GM12891 (cell line): Measurements from ENCODE around the gene CDK14.

ENCODE experiments used
- DNase-seq: peaks from one replicate; pipeline ENCODE4 v3.0.0; 2011; ENCODE audit warnings: low spot score; ENCODE audit not compliant: insufficient read length
- FAIRE-seq: peaks from 2 replicates; lab custom pipeline; 2011; peaks lifted over from hg19 to GRCh38; lab: Jason Lieb, UNC
- PAX5 ChIP-seq: IDR thresholded peaks from 2 replicates; pipeline ENCODE4 v1.6.1; 2011; ENCODE audit warnings: low read length, moderate library complexity, mild to moderate bottlenecking; ENCODE audit not compliant: insufficient read depth, severe bottlenecking
- POLR2A ChIP-seq: IDR thresholded peaks from 2 replicates; pipeline ENCODE4 v1.6.1; 2011; ENCODE audit warnings: low read depth, low read length, control low read depth
- POLR2AphosphoS5 ChIP-seq: IDR thresholded peaks from 2 replicates; pipeline ENCODE4 v1.6.1; 2011; ENCODE audit warnings: low read depth, low read length, control low read depth
- POU2F2 ChIP-seq: IDR thresholded peaks from 2 replicates; pipeline ENCODE4 v1.6.1; 2011; ENCODE audit warnings: low read depth, mild to moderate bottlenecking, control low read depth, low read length, moderate library complexity
- SPI1 ChIP-seq: IDR thresholded peaks from 2 replicates; pipeline ENCODE4 v1.6.1; 2011; ENCODE audit warnings: low read depth, low read length, control low read depth
- TAF1 ChIP-seq: IDR thresholded peaks from 2 replicates; pipeline ENCODE4 v1.6.1; 2011; ENCODE audit warnings: low read depth, low read length, control low read depth

CDK14 gene

DNA sequence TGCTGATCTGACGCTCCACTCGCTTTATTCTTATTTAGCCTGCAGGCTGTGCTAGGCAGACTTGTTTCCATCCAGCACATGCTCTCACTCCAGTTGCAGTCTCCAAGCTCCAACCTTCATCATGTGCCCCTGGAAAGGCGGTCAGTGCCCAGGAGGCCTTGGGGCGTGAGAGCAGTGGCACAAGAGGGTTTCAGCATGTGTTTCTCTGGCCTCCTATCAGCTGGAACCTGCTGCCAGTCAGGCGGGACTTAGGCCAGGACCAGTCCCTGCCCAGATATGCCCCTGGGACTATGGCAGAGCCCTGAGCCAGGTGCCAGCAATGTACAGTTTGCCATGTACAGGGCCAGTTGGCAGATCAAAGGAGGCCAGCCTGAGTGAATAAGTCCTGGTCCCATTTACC lies 337.9 kb downstream of the CDK14 start:
- FAIRE-seq: peak; percentile 28
- TF ChIP-seq PAX5 (no peak), POLR2AphosphoS5 (no peak), POLR2A (no peak), POU2F2 (no peak), TAF1 (no peak), SPI1 (no peak)
- DNase-seq: no peak

DNA sequence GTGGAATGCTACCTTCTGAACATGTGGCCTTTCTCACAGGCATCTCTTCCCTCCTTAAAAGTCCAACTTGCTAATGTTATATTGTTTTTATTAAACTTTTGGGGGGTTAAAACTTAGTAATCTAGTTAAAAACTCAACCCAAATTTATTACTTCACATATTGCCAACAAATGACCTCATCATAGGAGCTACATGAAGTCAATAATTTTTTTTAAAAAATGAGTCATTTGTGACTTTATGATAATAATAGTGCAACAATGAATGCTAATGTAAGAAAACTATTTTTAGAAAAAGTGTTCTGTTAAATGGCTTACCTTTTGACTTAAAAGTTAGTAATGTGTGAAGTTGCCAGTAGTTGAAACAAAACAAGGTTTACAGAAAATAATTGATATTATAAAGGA lies 342.2 kb downstream of the CDK14 start:
- DNase-seq: no peak
- no peak for TF ChIP-seq POLR2AphosphoS5
- TF ChIP-seq PAX5: no peak
- TF ChIP-seq POU2F2: no peak
- no peak for TF ChIP-seq POLR2A
- no peak for TF ChIP-seq SPI1
- no peak for TF ChIP-seq TAF1
- no peak for FAIRE-seq

DNA sequence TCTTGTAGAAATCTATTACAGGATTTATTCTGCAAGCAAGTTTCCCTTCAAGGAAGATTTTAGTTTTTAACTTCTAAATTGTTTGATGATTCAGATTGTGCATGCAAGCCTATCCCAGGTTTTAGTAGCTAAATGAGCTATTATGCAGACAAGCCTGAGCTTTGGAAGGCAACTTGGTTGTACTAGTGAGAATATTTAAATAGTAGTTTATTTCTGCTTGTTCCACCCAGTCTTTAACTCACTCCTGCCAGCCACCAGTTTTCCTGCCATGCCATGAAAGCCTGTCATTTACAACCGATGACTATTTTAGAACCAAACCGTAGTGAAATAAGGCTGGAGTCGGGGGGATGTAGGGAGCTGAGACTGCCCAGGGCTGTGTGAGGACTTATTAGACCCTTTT lies 343.5 kb downstream of the CDK14 start:
- no peak for FAIRE-seq
- DNase-seq: no peak
- TF ChIP-seq POU2F2 (no peak), SPI1 (no peak), POLR2AphosphoS5 (no peak), TAF1 (no peak), POLR2A (no peak), PAX5 (no peak)

DNA sequence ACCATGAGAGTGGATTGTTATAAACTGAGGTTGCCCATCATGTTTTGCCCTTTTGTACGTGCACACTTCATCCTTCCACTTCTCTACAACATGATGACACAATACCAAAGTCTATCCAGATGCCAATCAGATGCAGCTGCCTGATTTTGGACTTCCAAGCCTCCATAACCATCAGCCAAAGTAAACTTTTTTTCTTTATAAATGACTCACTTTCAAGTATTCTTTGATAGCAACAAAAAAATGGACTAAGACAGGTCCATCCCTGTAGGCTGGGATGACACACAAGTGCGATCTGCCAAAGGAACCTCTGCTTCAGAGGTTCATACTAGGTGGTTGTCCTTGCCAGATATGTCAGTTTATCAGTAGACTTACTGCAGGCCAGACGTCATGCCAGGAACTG lies 347.9 kb downstream of the CDK14 start:
- DNase-seq: no peak
- TF ChIP-seq POU2F2: no peak
- TF ChIP-seq POLR2A: no peak
- TF ChIP-seq SPI1: no peak
- TF ChIP-seq TAF1: no peak
- no peak for FAIRE-seq

DNA sequence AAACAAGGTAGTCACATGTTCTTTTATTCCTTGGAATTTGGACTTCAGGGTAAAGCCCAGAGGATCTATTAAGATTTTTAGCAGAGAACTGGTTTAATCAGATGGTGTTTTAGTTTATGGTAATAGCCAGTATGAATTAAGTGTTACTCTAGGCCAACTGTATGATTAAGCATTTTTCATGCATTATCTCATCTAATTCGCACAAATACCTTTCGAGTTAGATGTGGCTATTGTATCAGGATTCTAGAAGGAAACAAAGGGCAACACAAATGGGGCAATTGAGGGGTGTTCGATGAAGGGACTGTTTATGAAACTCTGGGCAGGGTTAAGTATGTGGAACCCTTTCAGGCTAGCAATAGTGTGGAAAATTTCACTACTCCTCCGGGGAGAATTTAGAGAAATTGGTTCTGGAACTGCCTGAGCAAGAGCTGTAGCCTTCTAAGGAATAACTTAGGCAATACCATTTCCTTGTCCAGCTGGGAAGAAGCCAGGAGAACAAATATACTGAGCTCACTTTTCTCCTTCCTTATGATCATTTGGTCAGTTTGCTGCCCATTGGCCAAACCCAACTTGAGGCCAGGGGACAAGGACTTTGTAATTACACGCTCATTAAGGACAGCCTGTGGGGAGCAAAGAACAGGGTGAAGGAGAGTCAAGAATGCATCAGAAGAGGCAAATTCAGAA lies 349.1 kb downstream of the CDK14 start:
- DNase-seq: no peak
- TF ChIP-seq TAF1: no peak
- TF ChIP-seq POU2F2: no peak
- TF ChIP-seq SPI1: no peak
- TF ChIP-seq POLR2AphosphoS5: no peak
- no peak for TF ChIP-seq POLR2A
- no peak for TF ChIP-seq PAX5
- FAIRE-seq: no peak

DNA sequence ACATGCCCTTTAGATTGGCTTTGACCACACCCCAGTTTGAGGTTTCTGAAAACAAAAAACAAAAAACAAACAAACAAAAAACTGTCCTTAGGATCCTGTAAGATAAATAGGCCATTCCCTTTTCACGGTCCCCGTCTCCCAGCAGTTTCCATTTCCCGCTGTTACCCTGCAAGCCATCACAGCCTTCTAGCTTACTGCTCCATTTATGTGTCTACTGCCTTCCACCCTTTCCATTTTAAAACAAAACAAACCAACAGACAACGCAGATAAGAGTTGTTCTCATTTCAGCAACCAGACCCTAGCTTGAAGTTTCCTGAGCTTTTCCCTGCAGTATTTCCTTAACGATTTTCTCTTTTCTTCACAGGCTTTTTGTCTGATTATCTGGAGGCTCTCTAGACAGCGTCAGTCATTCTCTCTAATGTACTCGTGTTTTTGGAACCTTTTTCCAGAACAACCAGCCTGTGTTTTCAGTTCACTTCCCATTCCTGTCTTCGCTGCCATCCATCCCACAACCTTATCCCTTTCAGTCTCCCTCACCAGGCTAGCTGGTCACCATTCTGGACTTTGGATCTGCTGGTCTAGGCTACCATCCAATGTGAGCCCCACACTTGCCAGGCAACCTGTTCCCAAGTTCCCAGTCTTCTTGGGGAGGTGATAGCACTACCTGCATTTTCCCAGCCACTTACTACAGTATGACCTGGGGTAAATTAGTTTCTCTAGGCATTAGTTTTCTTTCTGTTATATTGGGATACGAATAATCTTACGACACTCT lies 350.8 kb downstream of the CDK14 start:
- FAIRE-seq (peak; percentile 16), DNase-seq (no peak)
- TF ChIP-seq TAF1 (no peak), PAX5 (no peak), SPI1 (no peak), POLR2A (no peak), POU2F2 (no peak), POLR2AphosphoS5 (no peak)

DNA sequence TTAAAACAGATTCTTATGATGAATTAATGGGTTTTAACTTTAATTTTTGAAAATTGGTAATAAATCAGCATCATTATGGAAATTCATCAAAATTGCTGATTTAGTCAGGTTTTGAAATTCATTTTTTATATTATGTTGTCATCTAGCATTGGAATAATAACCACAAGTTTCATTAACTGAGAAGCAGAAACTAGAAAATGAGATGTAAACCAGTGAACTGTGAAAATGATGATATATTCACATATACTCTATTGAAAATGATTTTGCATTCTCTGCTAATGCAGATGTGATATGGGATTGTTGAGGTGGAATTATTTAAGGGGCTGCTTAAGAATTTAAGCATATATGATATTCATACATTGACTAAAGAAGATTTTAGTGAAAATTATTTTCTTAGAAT lies 352.0 kb downstream of the CDK14 start:
- FAIRE-seq (no peak), DNase-seq (no peak)
- TF ChIP-seq TAF1 (no peak), SPI1 (no peak), POU2F2 (no peak), PAX5 (no peak), POLR2AphosphoS5 (no peak), POLR2A (no peak)

DNA sequence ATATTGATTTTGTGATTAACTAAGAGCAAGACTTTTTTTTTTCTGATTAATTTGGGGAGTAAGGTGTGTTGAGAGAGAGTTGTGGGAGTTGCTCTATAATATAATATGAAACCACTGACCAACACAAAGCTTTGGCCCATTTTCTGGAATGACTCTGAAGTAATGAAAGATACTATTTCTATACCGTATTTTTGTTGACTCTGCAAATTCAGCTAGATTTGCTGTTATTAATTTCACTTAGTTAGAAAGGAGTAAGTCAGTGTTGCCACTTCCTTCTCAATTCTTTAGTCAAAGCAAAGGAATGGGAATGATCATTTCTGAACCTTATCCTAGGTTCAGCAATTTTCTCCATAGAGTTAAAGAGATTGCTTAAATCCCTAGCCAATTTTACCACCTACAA lies 355.1 kb downstream of the CDK14 start:
- FAIRE-seq (no peak), DNase-seq (no peak)
- TF ChIP-seq POLR2AphosphoS5 (no peak), POU2F2 (no peak), PAX5 (no peak), SPI1 (no peak), TAF1 (no peak), POLR2A (no peak)

DNA sequence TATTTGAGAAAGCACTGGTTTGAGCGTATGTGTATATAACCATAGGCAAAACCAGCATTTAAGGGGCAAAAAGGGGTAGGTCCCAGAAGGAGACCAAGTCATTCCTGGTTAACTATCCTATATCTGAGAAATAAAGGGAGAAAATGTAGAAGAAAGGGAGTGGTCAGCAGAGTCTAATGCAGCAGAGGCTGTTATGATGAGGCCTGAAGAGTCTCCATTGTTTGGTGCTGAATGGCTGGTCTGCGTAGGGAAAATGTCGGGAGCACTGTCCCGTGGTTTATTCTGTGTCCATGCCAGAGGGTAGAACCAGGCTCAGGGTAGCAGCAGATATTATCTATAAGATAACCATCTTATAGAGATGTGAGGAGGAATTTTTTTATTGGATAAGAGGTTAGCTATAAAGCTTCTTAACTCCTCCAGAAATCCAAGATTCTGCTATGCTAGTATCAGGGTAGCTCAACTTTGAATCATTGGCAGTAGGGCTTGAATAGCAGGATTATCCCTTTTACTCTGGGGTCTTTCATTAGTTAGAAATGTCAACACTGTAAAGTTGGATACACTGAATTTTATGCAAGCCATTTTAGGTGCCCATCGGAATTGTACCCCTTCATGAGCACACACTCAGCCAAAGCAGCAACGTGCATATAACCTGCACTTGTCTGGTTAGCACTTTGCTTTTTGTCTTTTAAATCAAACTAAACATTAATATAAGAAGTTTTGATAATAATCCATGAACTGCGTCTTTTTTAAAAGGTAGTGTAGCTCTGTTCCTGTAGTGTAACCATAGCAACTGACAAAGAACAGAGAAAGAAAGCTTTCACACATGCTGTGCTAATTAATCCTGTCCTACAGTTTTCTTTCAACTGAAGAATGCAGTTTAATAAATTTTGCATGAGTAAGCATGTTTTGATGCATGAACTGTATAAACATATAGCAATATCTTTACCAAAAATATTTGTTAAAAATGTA lies 356.1 kb downstream of the CDK14 start:
- DNase-seq (no peak), FAIRE-seq (no peak)
- TF ChIP-seq TAF1 (no peak), POU2F2 (no peak), POLR2AphosphoS5 (no peak), SPI1 (no peak), POLR2A (no peak), PAX5 (no peak)
